Lower leg skin (tissue), 4 donors: ENCODE data around the gene TCAP. TPM values are rescaled to one million over a fixed set of nuclear protein-coding genes. Genes with fewer than 3 reads are reported as not detected.

Experiments
- DNase-seq, 2 donors: peaks; one replicate each; pipeline ENCODE4 v3.0.0-alpha.2; 2019; ENCODE audit warnings: low spot score in 2 of 2
- H3K4me3 ChIP-seq: fragments of 200-600 bp; sonication (generic); 2 replicates; pipeline ENCODE4 v1.5.1; 2017; ENCODE audit warnings: mild to moderate bottlenecking, low read depth; ENCODE audit not compliant: poor library complexity, severe bottlenecking
- CTCF ChIP-seq, 3 donors: fragments of 450-650 bp; IDR thresholded peaks; one replicate each; pipeline ENCODE4 v1.5.1; 2016; ENCODE audit warnings: antibody characterized with exemption in 3 of 3, mild to moderate bottlenecking in 3 of 3, moderate library complexity in 2 of 3
- POLR2A ChIP-seq, 2 donors: fragments of 450-650 bp; IDR thresholded peaks; one replicate each; pipeline ENCODE4 v1.6.1; 2016 to 2017; ENCODE audit warnings: antibody characterized with exemption in 2 of 2, mild to moderate bottlenecking in 1 of 2, moderate library complexity in 1 of 2
- WGBS, 2 donors: methylation state at CpG; one replicate each; pipeline ENCODE4 v1.1.5; 2018; 5-methylcytosine and 5-hydroxymethylcytosine counted together
- intact Hi-C: fragments of 100-400 bp; cut with DNase I; formaldehyde crosslinking; loops from one replicate; pipeline ENCODE4 v1.15.0; 2023; ENCODE audit warnings: low total_unique reads
- total RNA-seq, 4 donors: library from RNA; depleted of rRNA; stranded (reverse); fragments of >200 nt; gene quantifications; one replicate each; pipeline ENCODE4 v1.1.0, GENCODE V29; 2016

The TCAP gene
- total RNA-seq, 4 donors from 2014 or later, result 0.44 to 3.8 (median 0.62) TPM; not detected in 1

- DNase-seq, result no peak
- intact Hi-C loops, result no loop called here
- 43 to 58% methylated on average over 10 of the region's 10 CpGs for WGBS, 2 donors
- H3K4me3 ChIP-seq, result no peak overlapping the region
- no peak for TF ChIP-seq CTCF (IDR thresholded peaks at IDR 0.05)
- TF ChIP-seq POLR2A (IDR thresholded peaks at IDR 0.05), result no peak
Observed at GRCh38 chr17:39628655-39629493, 36.3 kb upstream of the TCAP start.

DNA sequence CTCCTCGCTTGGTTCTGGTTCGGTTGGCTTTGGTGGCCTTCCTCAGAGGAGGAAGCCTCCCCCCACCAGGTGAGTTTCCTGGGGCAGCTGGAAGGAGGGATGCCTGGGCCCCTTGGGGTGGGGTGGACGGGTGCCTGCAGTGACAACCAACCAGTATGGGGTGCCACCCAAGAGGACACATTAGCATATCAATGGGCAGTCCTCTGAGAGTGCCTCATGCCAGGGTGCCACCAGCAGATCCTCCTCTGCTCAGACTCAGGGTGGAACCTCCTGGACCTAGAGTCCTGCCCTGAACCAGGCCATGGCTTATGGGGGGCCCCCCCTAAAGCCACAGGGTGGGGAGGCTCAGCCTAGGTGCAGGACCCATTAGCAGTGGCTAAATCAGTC lies 35.7 kb upstream of the TCAP start:
- intact Hi-C loops, result no loop called here
- no peak for TF ChIP-seq CTCF (IDR thresholded peaks at IDR 0.05)
- no peak for TF ChIP-seq POLR2A (IDR thresholded peaks at IDR 0.05)
- WGBS, 2 donors, result 56 to 64% methylated on average over 3 of the region's 3 CpGs
- no peak for DNase-seq
- H3K4me3 ChIP-seq, result no peak overlapping the region

DNA sequence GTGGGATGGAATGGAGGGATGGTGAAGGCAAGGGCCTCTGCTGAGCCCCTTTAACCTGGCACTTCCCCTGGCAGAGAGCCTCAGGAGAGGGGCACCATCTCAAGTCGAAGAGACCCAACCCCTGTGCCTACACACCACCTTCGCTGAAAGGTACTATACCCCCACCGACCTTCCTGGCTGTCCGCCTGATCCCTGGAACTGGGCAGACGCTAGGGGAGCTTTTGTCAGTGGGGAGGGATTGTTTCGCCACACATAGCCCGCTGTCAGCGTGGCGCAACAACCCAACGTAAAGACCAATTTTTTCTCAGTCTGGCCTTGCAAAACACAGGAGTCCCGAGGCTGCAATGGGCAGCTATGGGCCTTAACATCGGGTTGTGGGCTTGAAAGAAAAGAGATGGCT lies 35.3 kb upstream of the TCAP start:
- DNase-seq, result no peak
- no peak overlapping the region for H3K4me3 ChIP-seq
- no peak for TF ChIP-seq CTCF (IDR thresholded peaks at IDR 0.05)
- TF ChIP-seq POLR2A (IDR thresholded peaks at IDR 0.05), result no peak
- 69 to 73% methylated on average over 12 of the region's 12 CpGs for WGBS, 2 donors
- intact Hi-C loops, result no loop called here

GRCh38 chr17:39631403-39631802 lies 33.7 kb upstream of the TCAP start:
- TF ChIP-seq POLR2A (IDR thresholded peaks at IDR 0.05) (no peak), CTCF (IDR thresholded peaks at IDR 0.05) (no peak)
- intact Hi-C loops, result no loop called here
- H3K4me3 ChIP-seq, result no peak overlapping the region
- WGBS, 2 donors, result 11 to 23% methylated on average over 6 of the region's 6 CpGs
- no peak for DNase-seq

GRCh38 chr17:39632153-39632941 lies 32.8 kb upstream of the TCAP start:
- DNase-seq, result no peak
- intact Hi-C loops, result no loop called here
- TF ChIP-seq POLR2A (IDR thresholded peaks at IDR 0.05) (no peak), CTCF (IDR thresholded peaks at IDR 0.05) (no peak)
- H3K4me3 ChIP-seq, result no peak overlapping the region
- WGBS, 2 donors, result 42% methylated on average over 11 to 13 of the region's 13 CpGs
